ENCODE results near the gene PABPC4L.

- TF ChIP-seq CTCF (IDR thresholded peaks at IDR 0.05) (no peak), POLR2A (IDR thresholded peaks at IDR 0.05) (no peak)
Observed at GRCh38 chr4:134202166-134202956, 772 bp upstream of the PABPC4L start.

Measured in heart left ventricle (tissue), 13 donors.